Glutamatergic neuron (in vitro differentiated cells): Measurements from ENCODE around the gene TANC1. TPM values are rescaled to one million over a fixed set of nuclear protein-coding genes. Genes with fewer than 3 reads are reported as not detected.

Experiments used
- DNase-seq: peaks from one replicate; pipeline ENCODE4 v3.0.0; 2022
- H3K27ac Mint-ChIP-seq: one replicate; pipeline ENCODE4 v1.8.0; 2020; ENCODE audit warnings: mild to moderate bottlenecking, mixed read lengths, inconsistent platforms; ENCODE audit not compliant: unreplicated experiment
- H3K27me3 Mint-ChIP-seq: one replicate; pipeline ENCODE4 v1.8.0; 2020; ENCODE audit warnings: mild to moderate bottlenecking, moderate library complexity, mixed read lengths, inconsistent platforms; ENCODE audit not compliant: unreplicated experiment
- H3K36me3 Mint-ChIP-seq: one replicate; pipeline ENCODE4 v1.8.0; 2020; ENCODE audit warnings: mild to moderate bottlenecking, mixed read lengths, inconsistent platforms; ENCODE audit not compliant: unreplicated experiment
- H3K4me1 Mint-ChIP-seq: one replicate; pipeline ENCODE4 v1.8.0; 2020; ENCODE audit warnings: mild to moderate bottlenecking, low read depth, mixed read lengths, inconsistent platforms; ENCODE audit not compliant: unreplicated experiment
- H3K4me3 Mint-ChIP-seq: one replicate; pipeline ENCODE4 v1.8.0; 2020; ENCODE audit warnings: mild to moderate bottlenecking, mixed read lengths, inconsistent platforms; ENCODE audit not compliant: unreplicated experiment
- H3K9me3 Mint-ChIP-seq: one replicate; pipeline ENCODE4 v1.8.0; 2020; ENCODE audit warnings: mild to moderate bottlenecking, moderate library complexity, mixed read lengths, inconsistent platforms; ENCODE audit not compliant: unreplicated experiment
- CTCF ChIP-seq: fragments of 200-600 bp; sonication (generic); IDR thresholded peaks from one replicate; pipeline ENCODE4 v1.5.0; 2021; ENCODE audit not compliant: partially characterized antibody, unreplicated experiment
- total RNA-seq: library from RNA; stranded (reverse); fragmentation: NEBNext Ultra II Directional; extraction: Animal tissue kit (Norgen Biotek cat#: 25700); gene quantifications from one replicate; pipeline ENCODE4 v1.2.1, GENCODE V29; 2021; ENCODE audit not compliant: unreplicated experiment

Gene TANC1
- total RNA-seq, 1 donor from 2014 or later = 14.9 TPM

GRCh38 chr2:158965107-158965506 is 3.3 kb upstream of the TANC1 start:
- no peak for TF ChIP-seq CTCF
- Mint-ChIP-seq H3K4me1 (peaks cover 20% of the 10 kb centered on the region), H3K27me3 (peaks cover 8% of the 10 kb centered on the region)

GRCh38 chr2:158965641-158966040 is 2.8 kb upstream of the TANC1 start:
- H3K9me3 Mint-ChIP-seq = peaks cover 10% of the 10 kb centered on the region
- peaks cover 24% of the 10 kb centered on the region for H3K4me1 Mint-ChIP-seq
- no peak overlapping the region for H3K4me3 Mint-ChIP-seq
- H3K27me3 Mint-ChIP-seq = peaks cover 8% of the 10 kb centered on the region
- no peaks in the 10 kb centered on the region for H3K36me3 Mint-ChIP-seq
- TF ChIP-seq CTCF = no peak
- no peak overlapping the region for H3K27ac Mint-ChIP-seq
- no peak for DNase-seq

More at GRCh38 chr2:158965107-158965506, 3.3 kb upstream of the TANC1 start:
- H3K4me3 Mint-ChIP-seq = no peak overlapping the region
- no peaks in the 10 kb centered on the region for H3K36me3 Mint-ChIP-seq
- H3K27ac Mint-ChIP-seq = no peak overlapping the region
- H3K9me3 Mint-ChIP-seq = peaks cover 9% of the 10 kb centered on the region
- no peak for DNase-seq

GRCh38 chr2:158966312-158966711 is 2.1 kb upstream of the TANC1 start:
- peaks cover 26% of the 10 kb centered on the region for H3K4me1 Mint-ChIP-seq

GRCh38 chr2:158967114-158967730 is 1.2 kb upstream of the TANC1 start:
- Mint-ChIP-seq H3K4me1 (peaks cover 33% of the 10 kb centered on the region), H3K36me3 (no peaks in the 10 kb centered on the region), H3K4me3 (peak overlapping the region; percentile 92), H3K27me3 (peaks cover 8% of the 10 kb centered on the region), H3K27ac (peak overlapping the region; percentile 89), H3K9me3 (peaks cover 10% of the 10 kb centered on the region)
- no peak for DNase-seq
- no peak for TF ChIP-seq CTCF

More at GRCh38 chr2:158966312-158966711, 2.1 kb upstream of the TANC1 start:
- no peak overlapping the region for H3K4me3 Mint-ChIP-seq
- peaks cover 10% of the 10 kb centered on the region for H3K9me3 Mint-ChIP-seq
- DNase-seq = no peak
- TF ChIP-seq CTCF = no peak
- H3K27me3 Mint-ChIP-seq = peaks cover 8% of the 10 kb centered on the region
- no peaks in the 10 kb centered on the region for H3K36me3 Mint-ChIP-seq
- H3K27ac Mint-ChIP-seq = no peak overlapping the region

- Mint-ChIP-seq H3K27ac (peak overlapping the region; percentile 89), H3K36me3 (no peaks in the 10 kb centered on the region), H3K27me3 (peaks cover 12% of the 10 kb centered on the region), H3K9me3 (peaks cover 10% of the 10 kb centered on the region), H3K4me1 (peaks cover 39% of the 10 kb centered on the region), H3K4me3 (peak overlapping the region; percentile 92)
- TF ChIP-seq CTCF = no peak
- peak; percentile 67 for DNase-seq
These were observed 577 bp upstream of the TANC1 start for GRCh38 chr2:158967731-158968395.
